Spleen (tissue), 11 donors: Measurements from ENCODE around the gene SH3RF3. TPM values are rescaled to one million over a fixed set of nuclear protein-coding genes. Genes with fewer than 3 reads are reported as not detected.
A peak's percentile ranks its signal among the peaks of the same experiment; 100 is the strongest.

ENCODE experiments used
- DNase-seq: peaks from one replicate; pipeline ENCODE4 v3.0.0-alpha.2; 2020
- H3K27ac ChIP-seq, 8 donors: fragments of 200-600 bp; sonication (generic) in 7 of 8; 1 replicate in 4 of 8; 2 replicates in 4 of 8; pipeline versions ENCODE4 v1.5.0 to v1.8.0; 2016 to 2021; ENCODE audit warnings: inconsistent platforms in 4 of 8, mild to moderate bottlenecking in 4 of 8, moderate library complexity in 1 of 8
- H3K27me3 ChIP-seq, 7 donors: fragments of 200-600 bp; sonication (generic) in 6 of 7; replicated peaks in 1 of 7; 1 replicate in 4 of 7; 2 replicates in 3 of 7; pipeline versions ENCODE4 v1.5.0 to v1.8.0; 2016 to 2021; ENCODE audit warnings: inconsistent platforms in 3 of 7, mild to moderate bottlenecking in 1 of 7
- H3K36me3 ChIP-seq, 6 donors: fragments of 200-600 bp; sonication (generic) in 5 of 6; 1 replicate in 4 of 6; 2 replicates in 2 of 6; pipeline versions ENCODE4 v1.5.0 to v1.8.0; 2016 to 2021; ENCODE audit warnings: inconsistent platforms in 2 of 6
- H3K4me1 ChIP-seq, 6 donors: fragments of 200-600 bp; sonication (generic) in 5 of 6; 1 replicate in 3 of 6; 2 replicates in 3 of 6; pipeline versions ENCODE4 v1.5.0 to v1.8.0; 2016 to 2021; ENCODE audit warnings: inconsistent platforms in 3 of 6
- H3K4me3 ChIP-seq, 8 donors: fragments of 200-600 bp; sonication (generic) in 7 of 8; 1 replicate in 4 of 8; 2 replicates in 4 of 8; pipeline versions ENCODE4 v1.5.0 to v1.8.0; 2016 to 2021; ENCODE audit warnings: inconsistent platforms in 4 of 8, mild to moderate bottlenecking in 4 of 8, moderate library complexity in 2 of 8
- H3K9me3 ChIP-seq, 8 donors: fragments of 200-600 bp; sonication (generic) in 7 of 8; 1 replicate in 4 of 8; 2 replicates in 4 of 8; pipeline versions ENCODE4 v1.5.0 to v1.8.0; 2016 to 2021; ENCODE audit warnings: inconsistent platforms in 4 of 8
- POLR2A ChIP-seq, 3 donors: fragments of 450-650 bp; IDR thresholded peaks; one replicate each; pipeline ENCODE4 v1.5.1; 2017; ENCODE audit warnings: antibody characterized with exemption in 3 of 3, mild to moderate bottlenecking in 1 of 3
- POLR2AphosphoS5 ChIP-seq, 3 donors: sonication (generic); formaldehyde crosslinking; IDR thresholded peaks; one replicate each; pipeline ENCODE4 v1.5.1; 2017; ENCODE audit warnings: antibody characterized with exemption in 3 of 3
- WGBS, 5 donors: extraction: QIAGEN DNeasy Blood & Tissue Kit in 3 of 5; methylation state at CpG; one replicate each; pipeline versions ENCODE4 v1.1.5 to v1.1.7; 2013 to 2018; 5-methylcytosine and 5-hydroxymethylcytosine counted together
- intact Hi-C: fragments of 100-400 bp; cut with DNase I; formaldehyde crosslinking; loops from one replicate; pipeline ENCODE4 v1.15.0; 2023; ENCODE audit warnings: low total_unique reads
- polyA plus RNA-seq, 3 donors: library from polyadenylated mRNA; stranded (reverse); fragments of 200-250 nt; gene quantifications; one replicate each; pipeline ENCODE4 v1.2.1, GENCODE V29; 2013
- total RNA-seq, 7 donors: library from RNA; depleted of rRNA in 3 of 7; stranded (reverse); fragments of >200 nt in 3 of 7; fragmentation: NEBNext Ultra II Directional in 4 of 7; extraction: Animal tissue kit (Norgen Biotek cat#: 25700) in 4 of 7; gene quantifications; one replicate each; pipeline versions ENCODE4 v1.1.0 to v1.2.1, GENCODE V29; 2016 to 2021
- TF ChIP-seq, protein P1 (sequence below), 11 experiments: fragments of 200-600 bp in 7 of 11; fragments of 450-650 bp in 4 of 11; sonication (generic) in 4 of 11; IDR thresholded peaks in 8 of 11; conservative IDR thresholded peaks in 3 of 11; 1 replicate in 7 of 11; 2 replicates in 4 of 11; pipeline versions ENCODE4 v1.4.0 to v1.8.0; 2016 to 2021; ENCODE audit warnings: antibody characterized with exemption in 11 of 11, inconsistent platforms in 4 of 11, mild to moderate bottlenecking in 1 of 11
- donor health status: healthy with polysubstance abuse.
- donor health status: DM: no; HTN: no; CAD: no; lungs with moderate emphysema.
- donor health status: DM: no; HTN: no; CAD: no.
- donor health status: Bipolar disorder and iron deficiency.
- donor health status: healthy.
- donor health status: DM: no; HTN: no; CAD: no.
- donor health status: DM: yes; HTN: yes; CAD: no.

Gene SH3RF3
- total and polyA plus RNA-seq, 10 donors: 1.3 to 7.6 (median 4.7) TPM

DNA sequence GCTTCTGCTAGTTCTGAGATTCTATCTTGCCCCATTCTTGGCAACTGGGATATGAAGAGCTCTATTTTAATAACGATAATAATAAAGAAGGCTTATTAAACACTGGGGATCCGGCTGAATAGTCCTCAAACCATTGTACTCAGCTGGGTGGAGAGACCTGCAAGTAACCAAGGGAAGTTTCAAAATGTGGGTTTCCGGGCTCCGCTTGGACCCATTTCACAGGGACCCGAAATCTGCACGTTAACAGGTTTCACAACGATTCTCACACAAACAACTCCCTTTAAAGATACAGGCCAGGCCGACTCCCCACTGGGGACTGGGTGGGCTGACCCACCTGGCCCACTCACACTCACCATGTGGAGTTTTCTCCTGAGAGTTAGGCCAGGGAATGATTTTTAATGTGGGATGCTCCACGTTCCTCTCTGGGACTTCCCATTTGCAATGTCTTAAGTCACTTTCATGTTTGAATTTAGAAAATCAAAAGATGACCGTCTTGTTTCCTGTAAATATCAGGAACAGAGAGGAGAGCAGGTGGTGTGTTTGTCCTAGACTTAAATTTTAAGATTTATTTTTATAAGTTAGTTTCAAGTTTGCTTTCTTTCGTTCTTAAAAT, 96.3 kb downstream of the SH3RF3 start:
- Histone ChIP-seq H3K36me3 (no peaks in the 10 kb centered on the region), H3K4me1 (peaks cover 0 to 31% (median 4%) of the 10 kb centered on the region in 6 donors), H3K27me3 (no peaks in the 10 kb centered on the region), H3K27ac (peak overlapping the region in 6 of 8 donors; percentile 39 to 79 (median 51)), H3K9me3 (no peaks in the 10 kb centered on the region), H3K4me3 (no peak overlapping the region)
- no peak for DNase-seq
- WGBS, 5 donors: 67 to 81% (median 71%) methylated on average over 11 of the region's 11 CpGs
- intact Hi-C loops: no loop called here
- TF ChIP-seq, protein P1, sequence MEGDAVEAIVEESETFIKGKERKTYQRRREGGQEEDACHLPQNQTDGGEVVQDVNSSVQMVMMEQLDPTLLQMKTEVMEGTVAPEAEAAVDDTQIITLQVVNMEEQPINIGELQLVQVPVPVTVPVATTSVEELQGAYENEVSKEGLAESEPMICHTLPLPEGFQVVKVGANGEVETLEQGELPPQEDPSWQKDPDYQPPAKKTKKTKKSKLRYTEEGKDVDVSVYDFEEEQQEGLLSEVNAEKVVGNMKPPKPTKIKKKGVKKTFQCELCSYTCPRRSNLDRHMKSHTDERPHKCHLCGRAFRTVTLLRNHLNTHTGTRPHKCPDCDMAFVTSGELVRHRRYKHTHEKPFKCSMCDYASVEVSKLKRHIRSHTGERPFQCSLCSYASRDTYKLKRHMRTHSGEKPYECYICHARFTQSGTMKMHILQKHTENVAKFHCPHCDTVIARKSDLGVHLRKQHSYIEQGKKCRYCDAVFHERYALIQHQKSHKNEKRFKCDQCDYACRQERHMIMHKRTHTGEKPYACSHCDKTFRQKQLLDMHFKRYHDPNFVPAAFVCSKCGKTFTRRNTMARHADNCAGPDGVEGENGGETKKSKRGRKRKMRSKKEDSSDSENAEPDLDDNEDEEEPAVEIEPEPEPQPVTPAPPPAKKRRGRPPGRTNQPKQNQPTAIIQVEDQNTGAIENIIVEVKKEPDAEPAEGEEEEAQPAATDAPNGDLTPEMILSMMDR (IDR thresholded peaks at IDR 0.05 in 8 of 11, conservative IDR thresholded peaks at IDR 0.05 in 3 of 11): no peak
- no peak for TF ChIP-seq POLR2AphosphoS5 (IDR thresholded peaks at IDR 0.05)
- no peak for TF ChIP-seq POLR2A (IDR thresholded peaks at IDR 0.05)

DNA sequence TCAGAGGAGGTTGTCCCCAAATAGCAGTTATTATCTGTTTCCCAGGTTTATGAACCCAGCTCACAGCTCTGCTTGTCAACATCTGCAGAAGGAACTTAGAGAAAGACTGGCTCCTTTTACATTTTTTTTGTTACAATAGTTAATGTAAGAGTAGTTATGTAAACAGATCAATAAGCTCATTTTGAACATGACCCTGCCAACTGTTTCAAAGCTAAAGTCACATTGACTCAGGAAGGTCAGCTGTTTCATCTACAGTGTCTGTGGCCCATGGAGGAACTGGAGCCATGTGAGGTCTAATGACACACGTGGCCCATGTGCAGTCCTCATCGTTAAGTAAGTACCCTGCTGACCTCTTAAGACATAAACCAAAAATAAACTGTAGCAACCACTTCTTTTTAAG, 97.1 kb downstream of the SH3RF3 start:
- Histone ChIP-seq H3K9me3 (no peaks in the 10 kb centered on the region), H3K4me3 (no peak overlapping the region), H3K4me1 (peaks cover 0 to 38% (median 6%) of the 10 kb centered on the region in 6 donors), H3K36me3 (no peaks in the 10 kb centered on the region), H3K27me3 (no peaks in the 10 kb centered on the region), H3K27ac (peak overlapping the region in 6 of 8 donors; percentile 7 to 79 (median 43))
- TF ChIP-seq POLR2A (IDR thresholded peaks at IDR 0.05) (no peak), POLR2AphosphoS5 (IDR thresholded peaks at IDR 0.05) (no peak)
- TF ChIP-seq, protein P1 (IDR thresholded peaks at IDR 0.05 in 8 of 11, conservative IDR thresholded peaks at IDR 0.05 in 3 of 11): no peak
- intact Hi-C loops: no loop called here
- no peak for DNase-seq
- WGBS, 5 donors: 30 to 70% (median 48%) methylated on average over 2 of the region's 2 CpGs

DNA sequence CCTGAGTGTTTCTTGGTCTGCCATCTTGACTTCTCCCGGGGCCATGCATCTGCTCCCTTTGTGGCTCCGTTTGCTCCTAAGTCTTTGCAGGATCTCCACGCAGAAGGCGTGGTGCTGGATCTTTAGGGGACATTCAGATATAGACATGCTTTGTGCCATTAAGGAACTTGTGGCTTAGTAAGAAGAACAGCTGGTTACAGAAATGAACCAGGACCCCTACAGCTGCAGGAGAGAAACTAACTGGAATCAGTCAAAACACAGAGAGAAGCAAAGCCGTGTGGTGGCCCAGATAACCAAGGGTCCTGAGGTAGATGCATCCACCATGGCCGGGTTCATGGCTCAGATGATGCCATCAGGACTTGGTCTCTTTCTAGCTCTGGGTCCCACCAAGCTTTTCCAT, 97.6 kb downstream of the SH3RF3 start:
- no peaks in the 10 kb centered on the region for H3K36me3 ChIP-seq
- H3K4me1 ChIP-seq: peaks cover 0 to 43% (median 8%) of the 10 kb centered on the region in 6 donors
- WGBS, 5 donors: 68 to 76% (median 70%) methylated on average over 6 of the region's 6 CpGs
- H3K4me3 ChIP-seq: no peak overlapping the region
- intact Hi-C loops: no loop called here
- H3K27me3 ChIP-seq: no peaks in the 10 kb centered on the region
- no peak for TF ChIP-seq POLR2AphosphoS5 (IDR thresholded peaks at IDR 0.05)
- no peak for TF ChIP-seq POLR2A (IDR thresholded peaks at IDR 0.05)
- TF ChIP-seq, protein P1 (IDR thresholded peaks at IDR 0.05 in 8 of 11, conservative IDR thresholded peaks at IDR 0.05 in 3 of 11): no peak
- no peak for DNase-seq
- H3K9me3 ChIP-seq: no peaks in the 10 kb centered on the region
- peak overlapping the region in 1 of 8 donors; percentile 79 for H3K27ac ChIP-seq

DNA sequence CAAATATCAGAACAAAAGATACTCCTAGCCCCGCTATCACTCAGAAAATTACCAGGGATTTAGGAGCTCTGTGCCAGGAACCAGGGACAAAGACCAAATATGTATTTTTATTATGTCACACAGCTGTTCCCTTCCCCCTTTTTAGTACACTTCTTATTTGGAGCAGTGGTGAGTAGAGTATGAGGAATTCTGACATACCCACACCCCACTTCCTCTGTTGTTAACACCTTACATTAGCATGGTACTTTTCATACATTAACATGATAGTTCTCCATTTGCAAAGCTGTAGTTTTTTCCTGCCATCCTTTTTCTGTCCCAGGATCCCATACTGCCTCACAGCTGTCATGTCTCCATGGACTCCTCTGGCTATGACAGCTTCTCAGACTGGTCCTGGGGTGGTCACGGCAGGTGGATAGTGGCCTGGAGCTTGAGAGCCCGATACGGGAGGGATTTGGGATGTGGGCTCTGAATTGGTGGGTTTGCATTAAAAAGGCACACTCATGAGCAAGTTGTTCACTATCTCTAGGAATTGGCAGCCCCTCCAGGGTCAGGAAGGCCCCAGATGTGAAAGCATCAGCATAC, 100.2 kb downstream of the SH3RF3 start:
- TF ChIP-seq, protein P1 (IDR thresholded peaks at IDR 0.05 in 8 of 11, conservative IDR thresholded peaks at IDR 0.05 in 3 of 11): no peak
- TF ChIP-seq POLR2A (IDR thresholded peaks at IDR 0.05) (no peak), POLR2AphosphoS5 (IDR thresholded peaks at IDR 0.05) (no peak)
- Histone ChIP-seq H3K4me3 (no peak overlapping the region), H3K9me3 (no peaks in the 10 kb centered on the region), H3K36me3 (no peaks in the 10 kb centered on the region), H3K4me1 (peaks cover 0 to 54% (median 8%) of the 10 kb centered on the region in 6 donors), H3K27ac (peak overlapping the region in 1 of 8 donors; percentile 75), H3K27me3 (no peaks in the 10 kb centered on the region)
- DNase-seq: no peak
- 96 to 100% (median 97%) methylated on average over 4 of the region's 4 CpGs for WGBS, 5 donors
- intact Hi-C loops: no loop called here
